Measurements from ENCODE around the gene FEZ2.
"Not testable (repeated sequence)": the region's sequence is repeated elsewhere in the genome, so short reads cannot be mapped to it uniquely, and the experiment has no call there.

Gene FEZ2, protein sequence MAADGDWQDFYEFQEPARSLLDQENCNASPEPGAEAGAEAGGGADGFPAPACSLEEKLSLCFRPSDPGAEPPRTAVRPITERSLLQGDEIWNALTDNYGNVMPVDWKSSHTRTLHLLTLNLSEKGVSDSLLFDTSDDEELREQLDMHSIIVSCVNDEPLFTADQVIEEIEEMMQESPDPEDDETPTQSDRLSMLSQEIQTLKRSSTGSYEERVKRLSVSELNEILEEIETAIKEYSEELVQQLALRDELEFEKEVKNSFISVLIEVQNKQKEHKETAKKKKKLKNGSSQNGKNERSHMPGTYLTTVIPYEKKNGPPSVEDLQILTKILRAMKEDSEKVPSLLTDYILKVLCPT

DNA sequence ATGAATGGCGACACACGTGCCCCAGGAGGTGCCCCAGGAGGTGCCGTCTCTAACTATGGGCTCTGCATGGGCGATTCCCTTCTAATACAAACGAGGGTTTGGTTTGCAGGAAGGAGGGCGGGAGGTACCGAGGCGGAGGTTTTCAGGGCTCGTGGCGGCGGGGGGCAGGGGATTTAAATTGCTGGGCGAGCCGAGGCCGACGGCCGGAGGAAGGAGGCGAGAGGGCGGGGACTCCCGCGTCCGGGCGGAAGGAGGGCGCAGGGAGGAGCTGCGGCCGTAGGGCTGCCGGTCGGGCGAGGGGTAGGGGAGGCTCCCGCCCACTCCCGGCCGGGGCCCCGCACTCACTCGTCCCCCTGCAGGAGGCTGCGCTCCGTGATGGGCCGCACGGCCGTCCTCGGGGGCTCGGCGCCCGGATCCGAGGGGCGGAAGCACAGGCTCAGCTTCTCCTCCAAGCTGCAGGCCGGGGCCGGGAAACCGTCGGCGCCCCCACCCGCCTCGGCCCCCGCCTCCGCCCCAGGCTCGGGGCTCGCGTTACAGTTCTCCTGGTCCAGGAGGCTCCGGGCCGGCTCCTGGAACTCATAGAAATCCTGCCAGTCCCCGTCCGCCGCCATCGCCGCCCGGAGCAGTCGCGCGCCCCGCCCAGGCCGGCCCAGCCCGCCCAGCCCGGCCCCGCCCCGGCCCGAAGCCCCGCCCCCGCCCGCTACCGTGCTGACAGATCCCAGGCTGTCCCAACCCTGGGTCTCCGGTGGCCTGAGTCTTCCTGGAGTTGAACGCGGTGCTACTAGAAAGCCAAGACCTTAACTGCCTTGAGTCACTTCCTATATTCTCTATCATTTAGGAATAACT is at the start of gene FEZ2:
TSS of gene FEZ2 (minus strand) at position 637 of the 846 bp plus-strand sequence. CDS start at position 611, 26 bp downstream.
- peak; percentile 46 for DNase-seq (ENCODE audit: low read depth)

DNA sequence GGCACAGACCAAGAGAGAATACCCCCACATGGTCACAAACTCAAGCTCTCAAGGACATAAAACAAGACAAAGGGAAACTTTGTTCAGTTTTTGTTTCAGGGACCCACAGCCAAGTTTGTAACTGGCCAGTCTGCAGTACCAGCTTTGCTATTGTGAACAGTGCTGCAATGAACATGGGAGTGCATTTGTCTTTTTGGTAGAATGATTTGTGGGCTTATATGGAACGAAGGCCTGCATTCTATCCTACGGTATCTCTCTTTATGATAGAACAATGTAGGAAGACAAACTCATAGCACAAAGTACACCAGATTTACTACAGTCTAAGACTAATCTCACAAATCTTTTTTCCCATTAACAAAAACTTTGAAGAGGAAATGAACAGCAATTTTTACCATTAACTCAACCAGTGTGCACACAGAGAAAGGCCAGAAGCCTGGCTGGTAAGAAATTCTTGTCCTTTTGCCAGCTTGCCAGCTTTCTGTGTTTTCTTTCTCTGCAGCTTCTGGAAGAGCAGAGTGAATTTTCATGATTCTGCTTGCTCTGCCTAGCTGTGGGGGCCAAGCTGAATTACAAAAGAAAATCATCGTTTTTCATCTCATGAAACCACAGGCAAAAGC is 37.1 kb upstream of the FEZ2 start:
- no peak for DNase-seq (ENCODE audit: low read depth)

DNA sequence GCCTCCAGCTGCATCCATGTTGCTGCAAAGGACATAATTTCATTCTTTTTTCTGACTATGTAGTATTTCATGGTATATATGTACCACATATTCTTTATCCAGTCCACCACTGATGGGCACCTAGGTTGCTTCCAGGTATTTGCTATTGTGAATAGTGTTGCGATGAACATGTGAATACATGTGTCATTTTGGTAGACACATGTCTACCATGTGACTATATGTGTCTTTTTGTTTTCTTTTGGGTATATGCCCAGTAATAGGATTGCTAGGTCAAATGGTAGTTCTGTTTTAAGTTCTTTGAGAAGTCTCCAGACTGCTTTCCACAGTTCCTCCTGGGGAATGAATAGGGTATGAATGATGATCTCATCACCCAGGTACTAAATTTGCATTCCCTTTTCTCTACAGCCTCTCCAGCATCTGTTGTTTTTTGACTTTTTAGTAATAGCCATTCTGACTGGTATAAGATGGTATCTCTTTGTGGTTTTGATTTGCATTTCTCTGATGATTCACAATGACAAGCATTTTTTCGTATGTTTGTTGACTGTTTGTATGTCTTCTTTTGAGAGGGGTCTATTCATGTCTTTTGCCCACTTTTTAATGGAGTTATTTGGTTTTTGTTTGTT is 35.6 kb upstream of the FEZ2 start:
- no peak for DNase-seq (ENCODE audit: low read depth)

DNA sequence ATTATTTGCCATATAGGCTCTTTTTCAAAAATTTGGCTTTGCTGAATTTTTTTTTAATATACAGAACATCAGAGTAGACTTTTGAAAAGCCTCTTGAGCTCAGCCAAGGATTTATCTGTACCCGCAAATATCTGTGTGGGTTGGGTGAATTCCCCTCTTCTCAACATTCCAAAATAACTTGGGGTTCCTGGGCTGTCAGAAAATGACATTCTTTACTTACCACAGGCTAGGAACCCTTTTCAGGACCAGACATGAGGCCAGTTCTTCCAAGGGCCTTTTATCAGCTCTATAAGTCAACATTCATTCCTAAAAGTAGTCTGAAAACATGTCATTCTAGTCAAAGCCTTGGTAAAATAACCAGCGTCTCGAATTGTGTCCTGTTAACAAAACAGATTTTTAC is 28.8 kb upstream of the FEZ2 start:
- DNase-seq (ENCODE audit: low read depth) = no peak

DNA sequence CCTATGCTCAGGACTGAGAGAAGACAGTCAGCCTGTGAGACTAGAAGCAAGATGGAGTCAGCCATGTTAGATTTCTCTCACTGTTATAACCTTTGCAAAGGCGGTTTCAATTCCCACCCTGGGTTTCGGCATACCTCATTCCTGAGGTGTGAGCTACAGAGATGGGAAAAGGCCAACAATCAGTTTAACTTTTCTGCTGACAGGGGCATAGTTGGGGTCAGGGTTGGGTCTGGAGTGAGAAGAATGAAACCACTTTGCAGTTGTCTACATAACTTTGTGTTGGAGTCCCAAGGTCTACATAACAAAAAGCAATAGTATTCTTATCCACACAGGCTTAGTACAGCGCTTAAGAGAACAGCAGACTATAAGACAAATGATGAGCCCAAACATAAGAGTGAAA is 28.1 kb upstream of the FEZ2 start:
- no peak for DNase-seq (ENCODE audit: low read depth)

DNA sequence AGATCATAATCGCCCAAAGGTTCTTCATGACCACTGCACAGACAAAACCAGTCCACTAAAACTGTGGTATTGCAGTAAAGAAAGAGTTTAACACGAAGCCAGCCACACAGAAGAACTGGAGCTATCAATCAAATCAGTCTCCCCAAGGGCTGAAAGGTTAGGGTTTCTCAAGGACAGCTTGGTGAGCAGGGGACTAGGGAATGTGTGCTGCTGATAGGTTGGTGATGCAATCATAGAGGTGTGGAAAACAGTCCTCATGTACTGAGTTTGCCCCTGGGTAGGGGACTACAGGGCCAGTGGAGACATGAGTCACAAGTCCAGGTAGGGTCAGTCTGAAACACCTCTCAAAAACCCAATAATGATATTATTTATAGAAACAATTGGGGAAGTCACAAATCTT is 27.3 kb upstream of the FEZ2 start:
- no peak for DNase-seq (ENCODE audit: low read depth)

DNA sequence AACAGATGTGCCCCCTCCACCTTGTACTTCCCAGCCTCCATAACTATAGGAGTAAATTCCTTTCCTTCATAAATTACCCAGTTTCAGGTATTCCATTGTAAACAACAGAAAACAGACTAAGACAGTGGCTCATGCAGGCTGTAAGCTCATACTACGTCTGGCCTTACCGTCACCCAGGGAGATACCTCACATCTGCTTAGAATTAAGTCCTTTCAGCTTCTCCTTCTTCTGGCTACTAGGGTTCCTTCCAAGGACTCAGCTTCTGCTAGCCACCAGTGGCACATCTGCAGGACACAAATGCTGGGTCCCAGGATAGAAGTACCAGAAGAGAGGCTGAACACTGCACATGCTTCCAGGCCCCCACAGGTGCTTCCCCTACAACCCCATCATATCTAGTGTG is 22.4 kb upstream of the FEZ2 start:
- DNase-seq (ENCODE audit: low read depth) = no peak

DNA sequence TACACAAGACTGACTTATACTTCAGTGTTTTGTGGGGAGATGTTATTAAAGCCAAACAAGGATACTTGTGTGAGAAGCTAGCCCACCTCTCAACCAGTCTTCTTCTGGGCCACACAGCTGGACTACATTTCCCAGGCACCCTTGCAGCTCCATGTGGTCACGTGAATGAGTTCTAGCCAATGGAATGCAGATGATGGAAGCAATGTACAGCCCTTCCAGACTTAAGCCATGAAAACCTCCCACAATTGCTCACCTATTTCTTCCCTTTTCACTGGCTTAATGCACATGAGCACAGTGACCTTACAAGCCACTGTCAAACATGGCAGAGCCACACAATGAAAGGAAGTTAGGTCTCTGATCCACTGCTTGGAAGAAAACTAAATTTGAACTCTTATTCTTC is 20.4 kb upstream of the FEZ2 start:
- DNase-seq (ENCODE audit: low read depth) = no peak

DNA sequence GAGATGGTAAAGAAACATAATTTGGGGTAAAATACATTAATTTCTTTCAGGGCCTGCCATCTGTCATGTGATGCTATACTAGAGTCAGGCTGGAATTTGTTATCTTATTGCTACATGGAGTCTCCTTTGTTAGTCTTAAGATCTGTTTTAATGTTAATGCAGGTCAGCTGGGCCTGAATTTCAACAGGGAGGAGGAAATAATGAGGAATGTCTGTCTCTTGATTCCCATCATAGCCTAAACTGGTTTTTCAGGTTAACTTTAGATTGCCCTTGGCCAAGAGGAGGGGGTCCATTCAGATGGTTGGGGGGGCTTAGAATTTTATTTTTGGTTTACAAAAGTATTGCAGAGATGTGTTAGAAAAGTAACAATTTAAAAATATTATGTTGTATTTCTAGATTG is 19.0 kb upstream of the FEZ2 start:
- DNase-seq (ENCODE audit: low read depth) = no peak

DNA sequence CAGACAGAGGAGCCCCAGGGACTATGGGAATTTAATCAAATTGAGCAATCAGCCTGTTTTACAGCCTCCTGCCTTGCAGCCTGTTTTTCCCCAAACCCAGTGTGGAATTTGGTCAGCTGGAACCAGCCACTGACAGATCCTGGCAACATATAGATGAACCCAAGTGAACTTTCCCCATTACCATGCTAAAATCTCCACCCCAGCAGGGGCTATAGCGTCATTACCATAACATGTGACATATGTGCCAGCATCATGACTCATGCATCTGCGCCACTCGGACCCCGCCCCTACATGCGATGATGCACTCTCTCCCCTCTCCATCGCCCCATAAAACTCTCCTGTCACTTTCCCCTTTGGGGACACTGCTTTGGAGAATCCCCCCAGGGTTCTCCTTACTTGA is 17.3 kb upstream of the FEZ2 start:
- DNase-seq (ENCODE audit: low read depth) = no peak

DNA sequence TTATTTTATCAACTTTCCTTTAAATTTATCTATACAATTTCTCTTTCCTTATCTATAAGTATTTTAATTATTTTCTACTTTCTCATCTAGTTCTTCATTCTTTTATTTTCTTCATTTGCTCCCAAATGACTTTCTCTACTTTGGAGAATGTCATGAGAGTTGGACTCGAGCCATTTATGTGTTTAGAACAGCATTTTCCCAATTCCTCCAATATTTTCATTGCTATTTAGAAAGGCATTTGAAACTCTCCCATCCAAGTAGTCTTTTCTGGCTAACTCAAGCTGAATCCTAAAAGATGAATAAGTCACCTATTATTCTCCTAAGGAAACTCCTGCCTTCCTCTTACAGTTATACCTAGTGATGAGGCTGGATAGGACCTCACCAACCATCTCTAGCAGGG is 15.8 kb upstream of the FEZ2 start:
- DNase-seq (ENCODE audit: low read depth) = no peak

DNA sequence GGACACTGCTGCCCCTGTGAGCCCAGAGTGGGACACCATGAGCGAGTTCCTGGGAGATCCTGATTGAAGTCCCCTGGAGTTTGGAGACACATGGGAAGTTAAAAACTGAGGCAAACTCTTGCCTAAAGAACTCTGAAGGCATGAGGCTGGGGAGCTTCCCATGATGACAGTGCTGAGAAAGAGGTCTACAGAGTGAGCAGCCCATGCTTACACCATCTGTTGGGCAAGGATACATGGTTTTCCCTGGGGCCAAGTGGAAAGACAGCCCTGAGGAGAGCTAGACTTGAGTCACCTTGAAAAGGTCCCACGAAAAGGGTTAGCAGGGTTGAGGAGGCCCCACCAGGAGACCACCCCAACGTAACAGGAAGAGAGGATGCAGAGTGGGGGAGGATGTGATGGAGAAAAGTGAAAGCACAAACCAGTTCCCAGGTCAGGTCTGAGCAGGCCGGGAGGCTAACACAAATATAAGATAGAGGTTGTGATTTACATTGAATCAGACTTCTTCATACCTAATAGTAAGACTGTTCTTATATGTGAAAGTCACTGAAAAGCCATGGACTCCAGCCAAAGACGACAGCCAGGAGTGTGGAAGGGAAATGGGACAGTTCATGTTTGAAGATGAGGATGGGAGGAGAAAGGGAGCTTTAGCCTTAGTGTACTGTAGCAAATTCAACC is 13.5 kb upstream of the FEZ2 start:
- no peak for DNase-seq (ENCODE audit: low read depth)

DNA sequence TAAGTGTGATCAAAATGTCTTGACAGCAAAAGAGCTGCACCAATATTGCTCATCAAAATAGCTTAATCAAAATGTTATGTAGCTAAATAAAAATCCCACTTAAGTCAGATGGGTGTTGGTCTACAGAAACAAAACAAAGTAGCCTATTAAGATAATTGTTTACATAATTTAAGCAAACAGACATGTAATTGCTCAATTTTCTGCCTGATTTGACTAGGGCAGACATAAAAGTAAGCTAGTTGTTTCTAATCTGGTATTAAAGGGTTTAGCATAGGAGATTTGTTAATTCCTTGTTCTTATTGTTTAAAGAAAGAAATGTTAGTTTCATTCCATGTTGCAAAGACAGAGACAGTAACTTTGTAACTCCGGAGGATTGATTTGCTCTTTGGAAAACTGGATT is 11.5 kb upstream of the FEZ2 start:
- no peak for DNase-seq (ENCODE audit: low read depth)

DNA sequence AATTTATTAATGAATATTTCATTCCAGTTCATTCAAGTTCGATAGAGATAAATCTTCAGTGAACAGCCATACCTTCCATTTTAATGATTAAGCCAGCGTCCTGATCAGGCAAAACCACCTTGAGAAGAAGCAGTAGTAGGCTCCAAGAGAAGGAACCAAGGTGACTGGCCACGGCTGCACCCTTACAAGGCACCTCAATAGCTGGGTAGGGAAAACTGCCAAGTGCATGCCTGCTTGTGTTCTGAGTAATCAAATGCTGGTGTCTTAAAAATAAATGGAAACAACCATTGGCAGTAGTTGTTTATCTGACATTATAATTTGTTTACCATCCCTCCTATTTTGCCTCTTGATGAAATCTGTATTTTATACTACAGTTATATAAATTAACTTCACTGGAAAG is 10.0 kb upstream of the FEZ2 start:
- no peak for DNase-seq (ENCODE audit: low read depth)

DNA sequence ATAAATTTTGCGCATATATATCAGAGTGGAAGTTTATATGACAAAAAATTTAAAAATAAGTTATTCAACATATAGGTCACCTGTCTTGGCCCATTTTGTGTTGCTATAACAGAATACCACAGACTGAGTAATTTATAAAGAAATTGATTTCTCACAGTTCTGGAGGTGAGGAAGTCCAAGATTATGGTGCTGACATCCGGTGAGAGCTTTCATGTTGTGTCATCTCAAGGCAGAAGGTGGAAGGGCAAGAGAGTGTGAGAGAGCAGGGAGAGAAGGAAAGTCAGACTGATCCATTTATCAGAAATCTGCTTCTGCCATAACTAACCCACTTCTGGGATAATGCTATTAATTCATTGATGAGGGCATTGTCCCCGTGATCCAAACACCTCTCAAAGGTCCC is 9.0 kb upstream of the FEZ2 start:
- no peak for DNase-seq (ENCODE audit: low read depth)

DNA sequence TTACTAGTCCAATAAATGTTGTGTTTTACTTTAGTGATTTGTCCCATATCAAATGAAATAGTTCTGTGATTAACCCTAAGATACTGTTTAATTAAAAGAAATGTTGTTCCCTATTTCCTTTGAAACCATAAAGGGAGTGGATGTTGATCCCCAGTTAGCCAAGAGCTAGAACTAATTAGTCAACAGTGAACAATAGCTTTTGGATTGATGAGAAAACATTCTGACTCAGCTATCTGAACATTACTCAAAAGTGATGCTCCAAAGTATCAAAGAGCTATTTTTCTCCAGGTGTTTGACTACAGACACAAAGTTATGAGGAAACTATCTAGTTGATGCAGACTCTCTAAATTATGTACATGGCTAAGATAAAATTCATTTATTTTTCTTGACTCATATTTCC is 7.3 kb upstream of the FEZ2 start:
- no peak for DNase-seq (ENCODE audit: low read depth)

DNA sequence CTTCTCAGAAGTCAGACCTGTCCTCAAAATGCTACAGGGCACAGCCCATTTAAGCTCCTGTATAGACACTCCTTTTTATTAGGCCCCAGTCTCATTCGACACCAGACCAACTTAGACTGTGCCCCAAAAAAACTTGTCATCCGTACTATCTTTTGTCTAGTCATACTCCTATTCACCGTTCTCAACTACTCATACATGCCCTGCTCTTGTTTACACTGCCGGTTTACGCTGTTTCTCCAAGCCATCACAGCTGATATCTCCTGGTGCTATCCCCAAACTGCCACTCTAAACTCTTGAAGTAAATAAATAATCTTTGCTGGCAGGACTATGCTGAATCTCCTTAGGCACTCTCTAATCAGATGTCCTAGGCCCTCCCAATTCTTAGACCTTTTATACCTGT is 5.7 kb upstream of the FEZ2 start:
- DNase-seq (ENCODE audit: low read depth) = not testable (repeated sequence)

DNA sequence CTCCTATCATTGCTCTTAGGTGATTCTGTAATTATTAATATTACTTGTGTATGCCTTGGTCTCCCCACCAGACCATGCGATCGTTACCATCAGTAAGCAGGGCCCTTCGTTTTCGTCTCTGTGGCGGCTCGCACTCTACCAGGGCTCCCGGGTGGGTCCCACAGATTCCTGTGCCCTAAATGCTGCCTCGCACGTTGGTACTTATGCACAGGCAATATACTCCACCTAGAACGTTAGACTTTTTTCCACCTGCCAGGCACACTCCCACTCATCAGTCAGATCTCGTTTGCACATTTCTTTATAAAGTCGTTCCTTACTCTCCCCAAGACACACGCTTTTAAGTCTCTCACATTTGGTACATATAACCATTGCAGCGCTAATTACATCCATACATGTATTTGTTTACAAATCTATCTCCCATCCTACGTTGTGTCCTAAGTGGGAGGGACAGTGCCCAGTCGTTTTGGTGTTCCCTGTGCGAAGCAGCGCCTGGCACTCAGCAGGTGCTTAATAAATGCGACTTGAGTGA is 901 bp downstream of the FEZ2 start:
- no peak for DNase-seq (ENCODE audit: low read depth)

DNA sequence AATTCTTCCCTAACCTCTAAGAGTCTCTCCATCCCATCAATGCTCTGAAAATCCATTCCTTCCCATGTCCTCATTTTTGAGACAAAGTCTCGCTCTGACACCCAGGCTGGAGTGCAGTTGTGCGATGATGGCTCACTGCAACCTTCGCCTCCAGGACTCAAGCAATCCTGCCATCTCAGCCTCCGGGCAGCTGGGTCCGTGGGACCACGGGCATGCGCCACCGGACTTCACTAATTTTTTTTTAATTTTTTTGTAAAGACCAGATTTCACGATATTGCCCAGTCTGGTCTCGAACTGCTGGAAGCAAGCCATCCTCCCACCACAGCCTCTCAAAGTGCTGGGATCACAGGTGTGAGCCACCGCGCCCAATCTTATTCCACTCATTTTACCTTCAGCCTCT is 1.6 kb downstream of the FEZ2 start:
- DNase-seq (ENCODE audit: low read depth) = no peak

DNA sequence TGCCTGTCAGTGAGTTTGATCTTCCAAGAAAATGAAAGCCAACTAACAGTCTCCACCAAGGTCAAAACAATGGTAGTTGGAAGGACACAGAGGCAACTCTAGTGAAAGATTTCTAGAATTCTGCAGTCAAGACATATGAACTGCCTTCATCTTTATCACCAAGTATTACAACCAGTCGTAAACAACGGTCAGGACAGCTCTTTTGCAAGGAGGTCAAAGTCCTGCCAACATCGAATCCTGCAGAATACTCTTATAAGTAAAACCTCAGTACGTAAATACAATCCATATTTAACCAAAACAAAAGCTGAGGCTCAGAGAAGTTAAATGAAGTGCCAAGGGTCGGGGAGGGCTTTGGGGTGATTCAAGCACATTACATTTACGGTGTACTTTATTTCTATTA is 3.1 kb downstream of the FEZ2 start:
- DNase-seq (ENCODE audit: low read depth) = no peak

DNA sequence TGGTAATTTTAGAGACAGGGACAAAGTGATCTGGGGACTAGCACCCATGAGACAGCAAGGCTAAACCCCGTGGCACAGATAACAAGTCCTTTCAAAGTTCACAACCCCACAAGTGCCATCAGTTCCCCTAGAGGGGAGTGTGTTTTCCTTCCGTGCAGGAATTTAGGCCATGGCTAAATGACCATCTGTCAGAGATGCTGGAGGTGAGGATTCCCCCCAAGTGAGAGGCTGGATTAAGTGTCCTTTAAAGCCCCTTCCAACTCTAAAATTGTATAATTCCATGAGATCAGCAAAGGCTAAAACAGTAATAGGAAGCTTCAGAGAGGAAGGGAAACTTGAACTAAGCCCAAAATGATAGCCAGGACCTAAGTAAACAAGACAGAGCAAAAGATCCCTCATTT is 8.7 kb downstream of the FEZ2 start:
- no peak for DNase-seq (ENCODE audit: low read depth)

DNA sequence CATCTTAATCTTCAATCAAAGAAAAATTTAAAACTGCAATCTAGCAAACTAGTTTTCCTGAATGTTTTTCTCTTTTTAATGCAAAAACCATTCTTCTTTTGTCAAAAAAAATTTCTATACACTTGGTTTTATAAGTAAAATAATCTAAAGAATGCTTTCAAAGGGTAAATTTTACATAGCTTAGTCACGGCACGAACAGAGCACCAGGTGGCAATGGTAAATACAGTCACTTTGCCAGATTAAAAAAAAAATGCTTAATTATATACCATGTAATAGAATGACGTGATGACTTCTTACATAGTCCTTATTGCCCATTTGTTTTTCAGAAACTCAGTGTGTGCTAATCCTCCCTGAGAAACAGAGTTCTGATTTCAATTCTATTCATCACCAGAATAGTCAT is 10.4 kb downstream of the FEZ2 start:
- DNase-seq (ENCODE audit: low read depth) = no peak

All from activated T-helper 9 cell treated with anti-CD3 and anti-CD28 coated beads, Interleukin-2, amount 50 U/mL, for 16 hours (primary cell).